ENCODE results near the gene HTR7.

HTR7 gene

GRCh38 chr10:90799172-90799571 is 58.7 kb downstream of the HTR7 start:
- H3K4me1 Mint-ChIP-seq: no peaks in the 10 kb centered on the region
- H3K27ac Mint-ChIP-seq: no peak overlapping the region
- DNase-seq (ENCODE audit: low spot score in 2 of 2) (no peak), ATAC-seq (no peak)
- no peaks in the 10 kb centered on the region for H3K36me3 Mint-ChIP-seq
- no peak overlapping the region for H3K4me3 Mint-ChIP-seq
- H3K9me3 Mint-ChIP-seq: no peaks in the 10 kb centered on the region

- DNase-seq (ENCODE audit: low spot score in 2 of 2) (no peak), ATAC-seq (peak; percentile 73)
- no peaks in the 10 kb centered on the region for H3K36me3 Mint-ChIP-seq
- no peak overlapping the region for H3K4me3 Mint-ChIP-seq
- no peak overlapping the region for H3K27ac Mint-ChIP-seq
- H3K9me3 Mint-ChIP-seq: no peaks in the 10 kb centered on the region
- H3K4me1 Mint-ChIP-seq: no peaks in the 10 kb centered on the region
Measured at GRCh38 chr10:90798482-90798881, 59.4 kb downstream of the HTR7 start.

GRCh38 chr10:90790422-90790821 is 67.4 kb downstream of the HTR7 start:
- H3K36me3 Mint-ChIP-seq: no peaks in the 10 kb centered on the region
- DNase-seq (ENCODE audit: low spot score in 2 of 2) (no peak), ATAC-seq (no peak)
- no peak overlapping the region for H3K27ac Mint-ChIP-seq
- no peak overlapping the region for H3K4me3 Mint-ChIP-seq
- no peaks in the 10 kb centered on the region for H3K9me3 Mint-ChIP-seq
- no peaks in the 10 kb centered on the region for H3K4me1 Mint-ChIP-seq

- H3K36me3 Mint-ChIP-seq: no peaks in the 10 kb centered on the region
- DNase-seq (ENCODE audit: low spot score in 2 of 2) (no peak), ATAC-seq (no peak)
- H3K9me3 Mint-ChIP-seq: no peaks in the 10 kb centered on the region
- no peaks in the 10 kb centered on the region for H3K4me1 Mint-ChIP-seq
- H3K4me3 Mint-ChIP-seq: no peak overlapping the region
- H3K27ac Mint-ChIP-seq: no peak overlapping the region
Measured at GRCh38 chr10:90788968-90789367, 68.9 kb downstream of the HTR7 start.

GRCh38 chr10:90788199-90788491 is 69.7 kb downstream of the HTR7 start:
- Mint-ChIP-seq H3K27ac (no peak overlapping the region), H3K4me1 (no peaks in the 10 kb centered on the region), H3K36me3 (no peaks in the 10 kb centered on the region), H3K9me3 (no peaks in the 10 kb centered on the region), H3K4me3 (no peak overlapping the region)
- no peak for DNase-seq (ENCODE audit: low spot score in 2 of 2)
- no peak for ATAC-seq

- Mint-ChIP-seq H3K4me1 (no peaks in the 10 kb centered on the region), H3K4me3 (no peak overlapping the region), H3K27ac (no peak overlapping the region), H3K36me3 (no peaks in the 10 kb centered on the region), H3K9me3 (no peaks in the 10 kb centered on the region)
- DNase-seq (ENCODE audit: low spot score in 2 of 2) (no peak), ATAC-seq (no peak)
Measured at GRCh38 chr10:90787393-90788198, 70.2 kb downstream of the HTR7 start.

GRCh38 chr10:90785782-90786181 is 72.1 kb downstream of the HTR7 start:
- Mint-ChIP-seq H3K4me1 (no peaks in the 10 kb centered on the region), H3K36me3 (no peaks in the 10 kb centered on the region), H3K9me3 (no peaks in the 10 kb centered on the region), H3K4me3 (no peak overlapping the region), H3K27ac (no peak overlapping the region)
- no peak for DNase-seq (ENCODE audit: low spot score in 2 of 2)
- no peak for ATAC-seq

- Mint-ChIP-seq H3K9me3 (no peaks in the 10 kb centered on the region), H3K36me3 (no peaks in the 10 kb centered on the region), H3K4me3 (no peak overlapping the region), H3K4me1 (no peaks in the 10 kb centered on the region), H3K27ac (no peak overlapping the region)
- no peak for ATAC-seq
- no peak for DNase-seq (ENCODE audit: low spot score in 2 of 2)
Measured at GRCh38 chr10:90784771-90785170, 73.1 kb downstream of the HTR7 start.

- no peaks in the 10 kb centered on the region for H3K36me3 Mint-ChIP-seq
- no peak for DNase-seq (ENCODE audit: low spot score in 2 of 2)
- H3K27ac Mint-ChIP-seq: no peak overlapping the region
- H3K4me1 Mint-ChIP-seq: no peaks in the 10 kb centered on the region
- H3K4me3 Mint-ChIP-seq: no peak overlapping the region
- H3K9me3 Mint-ChIP-seq: no peaks in the 10 kb centered on the region
- no peak for ATAC-seq
Measured at GRCh38 chr10:90780488-90780887, 77.4 kb downstream of the HTR7 start.

- Mint-ChIP-seq H3K4me3 (no peak overlapping the region), H3K27ac (no peak overlapping the region), H3K4me1 (no peaks in the 10 kb centered on the region), H3K9me3 (no peaks in the 10 kb centered on the region), H3K36me3 (no peaks in the 10 kb centered on the region)
- DNase-seq (ENCODE audit: low spot score in 2 of 2): no peak
- no peak for ATAC-seq
Measured at GRCh38 chr10:90779548-90779947, 78.3 kb downstream of the HTR7 start.

- Mint-ChIP-seq H3K27ac (no peak overlapping the region), H3K9me3 (no peaks in the 10 kb centered on the region), H3K4me3 (no peak overlapping the region), H3K4me1 (no peaks in the 10 kb centered on the region), H3K36me3 (no peaks in the 10 kb centered on the region)
- no peak for DNase-seq (ENCODE audit: low spot score in 2 of 2)
- no peak for ATAC-seq
Measured at GRCh38 chr10:90777621-90778020, 80.2 kb downstream of the HTR7 start.

- Mint-ChIP-seq H3K27ac (no peak overlapping the region), H3K36me3 (no peaks in the 10 kb centered on the region), H3K4me3 (no peak overlapping the region), H3K9me3 (no peaks in the 10 kb centered on the region), H3K4me1 (no peaks in the 10 kb centered on the region)
- no peak for DNase-seq (ENCODE audit: low spot score in 2 of 2)
- ATAC-seq: no peak
Measured at GRCh38 chr10:90775351-90776028, 82.3 kb downstream of the HTR7 start.

- no peaks in the 10 kb centered on the region for H3K4me1 Mint-ChIP-seq
- DNase-seq (ENCODE audit: low spot score in 2 of 2): no peak
Measured at GRCh38 chr10:90769946-90770841, 87.6 kb downstream of the HTR7 start.

GRCh38 chr10:90751107-90751997 is 106.5 kb downstream of the HTR7 start:
- no peaks in the 10 kb centered on the region for H3K4me1 Mint-ChIP-seq
- H3K9me3 Mint-ChIP-seq: no peaks in the 10 kb centered on the region
- H3K36me3 Mint-ChIP-seq: no peaks in the 10 kb centered on the region
- no peak overlapping the region for H3K4me3 Mint-ChIP-seq
- ATAC-seq: peak; percentile 72
- no peak overlapping the region for H3K27ac Mint-ChIP-seq
- DNase-seq (ENCODE audit: low spot score in 2 of 2): peak; percentile 11 to 59

More at GRCh38 chr10:90769946-90770841, 87.6 kb downstream of the HTR7 start:
- ATAC-seq: peak; percentile 53
- H3K36me3 Mint-ChIP-seq: no peaks in the 10 kb centered on the region
- no peaks in the 10 kb centered on the region for H3K9me3 Mint-ChIP-seq
- H3K4me3 Mint-ChIP-seq: no peak overlapping the region
- H3K27ac Mint-ChIP-seq: no peak overlapping the region

GRCh38 chr10:90746829-90747228 is 111.0 kb downstream of the HTR7 start:
- Mint-ChIP-seq H3K9me3 (no peaks in the 10 kb centered on the region), H3K36me3 (no peaks in the 10 kb centered on the region), H3K4me3 (no peak overlapping the region), H3K27ac (no peak overlapping the region), H3K4me1 (no peaks in the 10 kb centered on the region)
- no peak for DNase-seq (ENCODE audit: low spot score in 2 of 2)
- ATAC-seq: no peak
